Glutamatergic neuron (in vitro differentiated cells): ENCODE data around the gene TMEM190. TPM values are rescaled to one million over a fixed set of nuclear protein-coding genes. Genes with fewer than 3 reads are reported as not detected.

Source experiments
- DNase-seq: peaks from one replicate; pipeline ENCODE4 v3.0.0; 2022
- H3K27ac Mint-ChIP-seq: one replicate; pipeline ENCODE4 v1.8.0; 2020; ENCODE audit warnings: mild to moderate bottlenecking, mixed read lengths, inconsistent platforms; ENCODE audit not compliant: unreplicated experiment
- H3K27me3 Mint-ChIP-seq: one replicate; pipeline ENCODE4 v1.8.0; 2020; ENCODE audit warnings: mild to moderate bottlenecking, moderate library complexity, mixed read lengths, inconsistent platforms; ENCODE audit not compliant: unreplicated experiment
- H3K36me3 Mint-ChIP-seq: one replicate; pipeline ENCODE4 v1.8.0; 2020; ENCODE audit warnings: mild to moderate bottlenecking, mixed read lengths, inconsistent platforms; ENCODE audit not compliant: unreplicated experiment
- H3K4me1 Mint-ChIP-seq: one replicate; pipeline ENCODE4 v1.8.0; 2020; ENCODE audit warnings: mild to moderate bottlenecking, low read depth, mixed read lengths, inconsistent platforms; ENCODE audit not compliant: unreplicated experiment
- H3K4me3 Mint-ChIP-seq: one replicate; pipeline ENCODE4 v1.8.0; 2020; ENCODE audit warnings: mild to moderate bottlenecking, mixed read lengths, inconsistent platforms; ENCODE audit not compliant: unreplicated experiment
- H3K9me3 Mint-ChIP-seq: one replicate; pipeline ENCODE4 v1.8.0; 2020; ENCODE audit warnings: mild to moderate bottlenecking, moderate library complexity, mixed read lengths, inconsistent platforms; ENCODE audit not compliant: unreplicated experiment
- CTCF ChIP-seq: fragments of 200-600 bp; sonication (generic); IDR thresholded peaks from one replicate; pipeline ENCODE4 v1.5.0; 2021; ENCODE audit not compliant: partially characterized antibody, unreplicated experiment
- total RNA-seq: library from RNA; stranded (reverse); fragmentation: NEBNext Ultra II Directional; extraction: Animal tissue kit (Norgen Biotek cat#: 25700); gene quantifications from one replicate; pipeline ENCODE4 v1.2.1, GENCODE V29; 2021; ENCODE audit not compliant: unreplicated experiment

TMEM190 gene
- total RNA-seq, 1 donor from 2014 or later, result 3.7 TPM

- H3K27me3 Mint-ChIP-seq, result peaks cover 14% of the 10 kb centered on the region
- peaks cover 8% of the 10 kb centered on the region for H3K9me3 Mint-ChIP-seq
- H3K4me1 Mint-ChIP-seq, result peaks cover 29% of the 10 kb centered on the region
- H3K36me3 Mint-ChIP-seq, result no peaks in the 10 kb centered on the region
- TF ChIP-seq CTCF, result no peak
- peak; percentile 86 for DNase-seq
- H3K27ac Mint-ChIP-seq, result peak overlapping the region; percentile 73
- no peak overlapping the region for H3K4me3 Mint-ChIP-seq
Observed at GRCh38 chr19:55346725-55347441, 29.7 kb upstream of the TMEM190 start.

GRCh38 chr19:55347442-55348009, 29.1 kb upstream of the TMEM190 start:
- Mint-ChIP-seq H3K27me3 (peaks cover 15% of the 10 kb centered on the region), H3K27ac (peak overlapping the region; percentile 77), H3K36me3 (no peaks in the 10 kb centered on the region), H3K4me1 (peaks cover 29% of the 10 kb centered on the region), H3K4me3 (peak overlapping the region; percentile 75), H3K9me3 (peaks cover 8% of the 10 kb centered on the region)
- DNase-seq, result no peak
- no peak for TF ChIP-seq CTCF

- Mint-ChIP-seq H3K9me3 (peaks cover 12% of the 10 kb centered on the region), H3K36me3 (no peaks in the 10 kb centered on the region), H3K4me3 (peak overlapping the region; percentile 79), H3K4me1 (peaks cover 29% of the 10 kb centered on the region), H3K27me3 (peaks cover 21% of the 10 kb centered on the region), H3K27ac (peak overlapping the region; percentile 82)
- TF ChIP-seq CTCF, result no peak
- DNase-seq, result no peak
Observed at GRCh38 chr19:55348317-55349034, 28.1 kb upstream of the TMEM190 start.

- H3K27ac Mint-ChIP-seq, result no peak overlapping the region
- no peak for DNase-seq
- H3K4me1 Mint-ChIP-seq, result peaks cover 20% of the 10 kb centered on the region
- H3K4me3 Mint-ChIP-seq, result no peak overlapping the region
- peaks cover 12% of the 10 kb centered on the region for H3K9me3 Mint-ChIP-seq
- H3K36me3 Mint-ChIP-seq, result no peaks in the 10 kb centered on the region
- H3K27me3 Mint-ChIP-seq, result peaks cover 18% of the 10 kb centered on the region
- no peak for TF ChIP-seq CTCF
Observed at GRCh38 chr19:55350620-55351315, 25.9 kb upstream of the TMEM190 start.
